HG03196 (cell line): ENCODE data around the gene ANKRD55.
"Not testable (repeated sequence)": the region's sequence is repeated elsewhere in the genome, so short reads cannot be mapped to it uniquely, and the experiment has no call there.

Experiments
- ATAC-seq: cut with Tn5 transposase; IDR thresholded peaks from one replicate; pipeline ENCODE4 v1.9.1; 2021; ENCODE audit not compliant: unreplicated experiment

ANKRD55 gene

DNA sequence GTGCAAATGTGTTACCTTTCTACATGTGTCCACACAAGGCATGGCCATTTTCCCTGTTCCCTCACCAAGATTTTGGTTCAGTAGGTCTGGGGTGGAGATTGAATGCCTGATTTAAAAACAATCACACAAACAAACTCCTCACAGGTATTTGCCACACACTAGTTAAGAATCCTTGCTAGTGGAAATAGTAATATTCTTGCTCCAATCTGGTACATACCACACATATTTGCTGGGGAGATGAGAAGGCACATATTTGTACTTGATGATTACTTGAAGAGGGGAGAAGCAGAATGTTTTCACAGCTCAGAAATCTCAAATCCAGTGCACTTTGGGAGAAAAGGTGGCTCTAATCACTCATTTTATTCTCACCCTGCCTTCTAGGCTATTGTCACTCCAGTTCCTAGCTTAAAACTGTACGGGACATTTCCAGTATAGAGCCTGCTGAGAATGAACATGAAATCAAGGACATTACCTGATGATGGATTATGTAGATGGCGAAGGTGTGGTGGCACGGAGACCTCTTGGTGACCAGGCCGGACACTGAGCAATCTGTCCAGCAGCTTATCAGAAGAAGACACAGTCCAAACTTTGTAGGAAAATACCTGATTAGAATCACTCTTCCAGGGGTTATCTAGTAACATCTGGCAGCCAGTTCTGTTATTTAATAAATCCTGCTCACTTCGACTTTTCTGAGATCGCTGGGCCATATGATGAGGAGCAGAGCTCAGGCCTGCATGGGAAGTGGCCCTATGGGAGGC lies 122.3 kb downstream of the ANKRD55 start:
- no peak for ATAC-seq

- no peak for ATAC-seq
Measured at GRCh38 chr5:56108246-56108645, 124.9 kb downstream of the ANKRD55 start.

DNA sequence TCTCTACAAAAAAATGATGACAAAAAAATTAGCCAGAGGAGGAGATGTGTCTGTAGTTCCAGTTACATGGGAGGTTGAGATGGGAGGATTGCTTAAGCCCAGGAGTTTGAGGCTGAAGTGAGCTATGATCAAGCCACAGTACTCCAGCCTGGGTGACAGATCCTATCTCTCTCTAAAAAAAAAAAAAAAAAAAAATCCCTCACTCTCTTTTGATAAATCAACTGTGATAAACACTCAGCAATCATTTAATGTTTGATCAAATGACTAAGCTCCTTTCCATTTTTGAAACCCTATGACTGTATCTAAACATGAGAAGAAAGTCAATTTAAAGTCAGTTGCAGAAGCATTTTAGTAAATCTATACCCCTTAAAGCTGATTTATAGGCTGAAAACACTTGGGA lies 126.3 kb downstream of the ANKRD55 start:
- no peak for ATAC-seq

GRCh38 chr5:56105511-56106291 lies 127.4 kb downstream of the ANKRD55 start:
- ATAC-seq = no peak

GRCh38 chr5:56102889-56103288 lies 130.2 kb downstream of the ANKRD55 start:
- ATAC-seq = no peak

GRCh38 chr5:56102207-56102606 lies 130.9 kb downstream of the ANKRD55 start:
- ATAC-seq = not testable (repeated sequence)

- no peak for ATAC-seq
Measured at GRCh38 chr5:56101180-56101579, 131.9 kb downstream of the ANKRD55 start.

- no peak for ATAC-seq
Measured at GRCh38 chr5:56100439-56101176, 132.5 kb downstream of the ANKRD55 start.

DNA sequence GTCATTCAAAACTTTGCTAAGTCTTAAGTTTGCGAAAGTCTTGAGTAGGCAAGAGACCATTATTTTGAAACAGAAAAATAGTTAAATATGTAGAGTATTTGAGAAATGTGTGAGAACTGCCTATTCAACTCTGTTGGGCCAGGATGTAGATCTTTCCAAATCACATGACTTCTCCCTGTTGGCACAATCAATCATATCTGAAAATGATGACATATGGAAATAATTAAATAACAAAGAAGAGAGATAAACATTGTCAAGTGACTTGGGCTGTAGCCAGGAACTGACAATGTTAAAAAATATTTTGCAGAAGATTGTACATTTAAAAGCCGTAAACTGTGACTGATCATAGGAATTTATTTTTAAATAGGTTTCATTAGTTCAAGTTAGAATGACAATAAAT lies 133.8 kb downstream of the ANKRD55 start:
- no peak for ATAC-seq

DNA sequence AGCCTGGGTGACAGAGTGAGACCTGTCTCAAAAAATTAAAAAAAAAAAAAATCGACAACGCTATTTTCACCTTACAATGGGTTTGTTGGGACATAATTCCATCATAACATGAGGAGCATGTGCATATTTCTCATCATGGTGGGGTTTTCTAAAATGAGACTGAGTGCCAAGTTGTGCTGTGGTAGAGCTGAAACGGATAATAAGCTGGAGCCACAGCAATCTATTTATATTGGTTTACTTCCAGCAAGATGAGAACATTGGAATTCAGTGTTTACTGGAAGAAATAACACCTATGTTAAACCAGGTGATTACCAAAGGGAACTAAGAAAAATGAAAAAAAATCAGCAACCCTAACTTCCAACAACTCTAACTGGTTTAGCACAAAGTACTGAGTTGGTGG lies 136.1 kb downstream of the ANKRD55 start:
- no peak for ATAC-seq

- peak; percentile 58 for ATAC-seq
Measured at GRCh38 chr5:56095579-56096102, 137.5 kb downstream of the ANKRD55 start.

GRCh38 chr5:56094579-56095361 lies 138.4 kb downstream of the ANKRD55 start:
- peak; percentile 38 for ATAC-seq

- ATAC-seq = no peak
Measured at GRCh38 chr5:56093970-56094369, 139.2 kb downstream of the ANKRD55 start.

DNA sequence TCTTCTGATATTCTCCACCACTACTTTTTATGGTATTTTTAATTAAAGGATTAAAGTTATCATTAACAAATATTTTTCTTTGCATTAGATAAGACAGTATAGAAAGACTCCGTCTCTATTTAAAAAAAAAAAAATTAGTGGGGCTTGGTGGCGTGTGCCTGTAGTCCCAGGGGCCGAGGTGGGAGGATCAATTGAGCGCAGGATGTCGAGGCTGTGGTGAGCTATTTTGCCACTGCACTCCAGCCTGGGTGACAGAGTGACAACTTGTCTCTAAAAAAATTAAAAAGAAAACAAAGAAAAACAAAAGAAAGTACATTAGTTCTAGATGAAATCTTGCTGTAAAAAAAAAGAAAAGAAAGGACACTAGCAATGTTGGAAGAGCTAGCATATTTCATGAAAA lies 141.0 kb downstream of the ANKRD55 start:
- no peak for ATAC-seq

DNA sequence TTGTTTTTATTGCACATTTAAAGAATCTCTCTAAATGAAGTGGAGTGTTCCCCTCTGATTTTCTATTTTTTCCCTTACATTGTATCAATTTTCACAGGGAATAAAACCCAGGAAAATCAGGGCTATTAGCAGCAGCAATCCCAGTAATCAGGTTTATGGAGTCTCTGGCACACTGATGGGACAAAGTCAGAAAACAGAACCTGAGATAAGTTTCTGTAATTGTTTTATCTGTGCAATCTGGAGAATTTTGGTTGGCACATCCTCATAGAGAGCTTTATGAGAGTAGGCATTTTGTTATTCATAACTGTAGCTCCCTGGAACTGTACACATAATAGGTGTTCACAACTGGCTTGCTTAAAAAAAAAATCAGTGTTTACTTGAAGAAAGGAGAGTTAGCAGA lies 141.5 kb downstream of the ANKRD55 start:
- no peak for ATAC-seq

- no peak for ATAC-seq
Measured at GRCh38 chr5:56090793-56091460, 142.2 kb downstream of the ANKRD55 start.

DNA sequence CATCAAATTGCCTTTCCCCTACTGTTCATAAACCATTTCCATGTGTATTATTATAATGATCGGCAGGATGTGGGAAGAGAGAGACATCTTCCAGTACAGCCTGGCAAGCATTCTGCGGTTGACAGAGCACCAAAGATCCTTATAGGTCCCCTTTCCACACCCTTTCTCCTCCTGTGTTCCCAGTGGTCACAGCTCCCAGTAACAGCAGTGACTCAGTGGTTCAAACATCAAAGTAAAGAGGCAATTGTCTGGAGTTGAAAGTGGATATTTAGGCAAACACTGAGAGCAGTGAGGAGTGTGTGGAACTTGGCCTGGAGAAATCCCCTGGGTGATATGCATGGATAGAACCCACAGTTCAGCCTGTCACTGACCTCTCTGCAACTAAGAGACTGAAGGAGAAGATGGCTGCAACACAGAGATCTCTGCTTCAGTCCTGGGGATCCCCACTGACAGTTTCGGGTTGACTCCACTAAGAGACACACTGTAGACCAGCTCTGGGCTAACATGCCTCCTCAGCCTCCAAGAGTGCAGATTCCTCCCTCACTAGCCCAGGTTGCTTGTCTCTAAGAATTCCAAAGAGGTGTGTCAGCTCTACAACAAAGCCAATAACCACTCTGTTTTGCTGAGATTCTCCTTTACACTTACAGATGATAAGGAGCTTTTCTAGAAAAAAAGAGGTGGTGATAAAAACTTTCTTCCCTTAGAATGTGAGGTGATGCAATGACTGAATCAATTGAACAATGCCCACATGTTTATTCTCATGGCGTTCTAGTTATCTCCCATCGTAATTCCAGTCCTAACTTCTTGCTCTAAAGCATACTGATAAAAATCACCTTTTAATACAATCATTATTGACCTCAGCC lies 143.9 kb downstream of the ANKRD55 start:
- ATAC-seq = peak; percentile 85

DNA sequence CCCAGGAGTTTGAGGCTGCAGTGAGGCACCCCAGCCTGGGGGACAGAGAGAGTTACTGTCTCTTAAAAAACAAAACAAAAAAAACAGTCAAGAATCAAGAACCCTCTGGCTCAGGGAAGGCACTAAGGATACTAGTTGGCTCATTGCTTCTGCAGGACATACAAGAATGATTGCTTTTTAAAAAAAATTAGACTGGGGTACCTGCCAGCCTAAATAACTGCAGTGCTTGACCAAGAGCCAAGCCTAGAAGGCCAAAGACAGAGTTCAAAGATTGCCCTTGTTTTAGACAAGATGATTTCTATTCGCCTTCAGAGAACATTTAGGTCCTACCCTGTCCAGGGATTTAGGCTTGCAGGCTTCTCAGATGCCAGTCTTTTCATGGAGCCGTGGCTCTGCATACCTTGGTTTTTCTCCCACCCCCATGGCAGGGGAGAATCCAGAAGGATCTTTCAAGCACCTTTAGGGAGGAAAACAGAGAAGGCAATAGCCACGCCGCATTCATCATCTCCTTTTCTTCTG lies 144.6 kb downstream of the ANKRD55 start:
- ATAC-seq = no peak

DNA sequence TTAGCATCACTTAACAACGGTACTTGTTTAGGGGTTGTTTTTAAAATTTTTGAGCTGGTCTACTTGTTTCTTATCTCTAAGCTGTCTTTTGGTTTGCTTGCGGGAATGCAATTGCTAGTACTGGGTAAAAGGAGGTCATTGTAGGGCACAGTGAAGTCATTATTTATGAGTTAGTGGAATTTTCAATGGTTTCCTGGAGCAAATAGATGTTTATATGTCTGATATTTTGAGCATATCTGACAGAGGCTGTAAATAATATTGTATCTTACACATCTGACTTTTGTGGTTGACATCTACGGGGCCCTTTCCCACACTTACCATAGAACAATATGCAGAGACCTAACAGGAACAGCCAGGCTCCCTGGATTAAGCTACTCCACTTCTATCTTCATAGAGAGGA lies 147.9 kb downstream of the ANKRD55 start:
- no peak for ATAC-seq
